PC-9 (cell line): Measurements from ENCODE around the gene ZMAT5. TPM values are rescaled to one million over a fixed set of nuclear protein-coding genes. Genes with fewer than 3 reads are reported as not detected.

Experiments
- BruUV-seq: library from RNA; stranded (reverse); fragments of 400-500 nt; replicated peaks from 2 replicates; lab custom pipeline; 2021; lab: Mats Ljungman, UMichigan
- CTCF ChIA-PET: fragments of 300-600 bp; sonication (Branson Sonifier 250); formaldehyde crosslinking; loops from one replicate; lab custom pipeline; 2022; ENCODE audit warnings: antibody characterized with exemption; lab: Charles Lee
- POLR2A ChIA-PET: fragments of 300-600 bp; sonication (Branson Sonifier 250); formaldehyde crosslinking; loops from one replicate; lab custom pipeline; 2022; ENCODE audit warnings: antibody characterized with exemption; ENCODE audit not compliant: unreplicated experiment; lab: Charles Lee
- DNase-seq, 2 experiments: peaks; one replicate each; pipeline versions ENCODE4 v3.0.0 to v3.0.0-alpha.2; 2015 to 2022; ENCODE audit warnings: mixed read lengths in 1 of 2
- H2AFZ ChIP-seq: fragments of 200-600 bp; sonication (generic); 2 replicates; pipeline ENCODE4 v1.8.1; 2017; ENCODE audit warnings: antibody characterized with exemption
- H3F3A ChIP-seq: fragments of 200-600 bp; sonication (generic); 2 replicates; pipeline ENCODE4 v1.8.1; 2017; ENCODE audit warnings: antibody characterized with exemption, mild to moderate bottlenecking, low read depth; ENCODE audit not compliant: insufficient read depth
- H3K27ac ChIP-seq: fragments of 200-600 bp; sonication (generic); 2 replicates; pipeline ENCODE4 v1.6.1; 2016; ENCODE audit warnings: mixed run types
- H3K27me3 ChIP-seq: fragments of 200-600 bp; sonication (generic); 2 replicates; pipeline ENCODE4 v1.6.1; 2016; ENCODE audit warnings: low read depth, mixed run types; ENCODE audit not compliant: insufficient read depth
- H3K36me3 ChIP-seq: fragments of 200-600 bp; sonication (generic); 2 replicates; pipeline ENCODE4 v1.6.1; 2016; ENCODE audit warnings: low read depth, mixed run types
- H3K4me1 ChIP-seq: fragments of 200-600 bp; sonication (generic); replicated peaks from 2 replicates; pipeline ENCODE4 v1.6.1; 2016; ENCODE audit warnings: mixed run types; ENCODE audit not compliant: insufficient read depth
- H3K4me2 ChIP-seq: fragments of 200-600 bp; sonication (generic); 2 replicates; pipeline ENCODE4 v1.6.1; 2017; ENCODE audit warnings: mixed run types
- H3K4me3 ChIP-seq: fragments of 200-600 bp; sonication (generic); 2 replicates; pipeline ENCODE4 v1.6.1; 2016; ENCODE audit warnings: mixed run types
- H3K79me2 ChIP-seq: fragments of 200-600 bp; sonication (generic); 2 replicates; pipeline ENCODE4 v1.6.1; 2017; ENCODE audit warnings: low read depth, mixed run types
- H3K9me2 ChIP-seq: fragments of 200-600 bp; sonication (generic); 2 replicates; pipeline ENCODE4 v1.8.1; 2017; ENCODE audit warnings: mild to moderate bottlenecking; ENCODE audit not compliant: insufficient read depth
- H3K9me3 ChIP-seq: fragments of 200-600 bp; sonication (generic); 2 replicates; pipeline ENCODE4 v1.8.1; 2016; ENCODE audit warnings: low read depth; ENCODE audit not compliant: insufficient read depth
- H4K20me1 ChIP-seq: fragments of 200-600 bp; sonication (generic); 2 replicates; pipeline ENCODE4 v1.8.1; 2017; ENCODE audit not compliant: insufficient read depth
- CTCF ChIP-seq: fragments of 200-600 bp; sonication (generic); conservative IDR thresholded peaks from 2 replicates; pipeline ENCODE4 v1.6.1; 2017; ENCODE audit warnings: mixed run types, antibody characterized with exemption, mild to moderate bottlenecking, moderate library complexity
- EZH2 ChIP-seq: fragments of 200-600 bp; sonication (generic); IDR thresholded peaks from 2 replicates; pipeline ENCODE4 v1.8.0; 2017; ENCODE audit warnings: antibody characterized with exemption, low read depth
- intact Hi-C: fragments of 100-400 bp; cut with micrococcal nuclease; formaldehyde crosslinking; loops from one replicate; pipeline ENCODE4 v1.10.0; 2022; ENCODE audit not compliant: unreplicated experiment
- total RNA-seq: library from RNA; stranded (reverse); gene quantifications from 2 replicates; pipeline ENCODE4 v1.2.3, GENCODE V29; 2021

The ZMAT5 gene
- total RNA-seq, 1 experiment from 2014 or later: 14.2 TPM

- Histone ChIP-seq H3K9me3 (no peaks in the 10 kb centered on the region), H3K27me3 (no peaks in the 10 kb centered on the region), H3F3A (peaks cover 42% of the 10 kb centered on the region), H2AFZ (no peak overlapping the region), H3K79me2 (no peaks in the 10 kb centered on the region), H3K27ac (no peak overlapping the region), H3K4me2 (no peak overlapping the region), H3K4me3 (no peak overlapping the region), H3K9me2 (no peaks in the 10 kb centered on the region), H3K36me3 (0 out of 2 replicates have a peak, but pooled peaks cover 7% of the 10 kb centered on the region), H3K4me1 (peaks cover 69% of the 10 kb centered on the region), H4K20me1 (no peaks in the 10 kb centered on the region)
- intact Hi-C loops: loop anchor here (5.0 kb wide), 1 partner anchor 38 kb away; no protein-coding TSS in a partner anchor
- no TSS peak for BruUV-seq
- TF ChIP-seq EZH2 (no peak), CTCF (no peak)
- ChIA-PET POLR2A (interaction anchor here (0.6 kb wide), 1 partner anchor 80 kb away, joined by 4 read pairs; no protein-coding TSS in a partner anchor), CTCF (no interaction called here)
- DNase-seq: no peak
Measured at GRCh38 chr22:29784451-29785361, 17.9 kb upstream of the ZMAT5 start.

GRCh38 chr22:29782061-29782845 is 15.4 kb upstream of the ZMAT5 start:
- Histone ChIP-seq H4K20me1 (no peaks in the 10 kb centered on the region), H3K36me3 (no peaks in the 10 kb centered on the region), H2AFZ (no peak overlapping the region; the same call in 1 of the 2 replicates), H3K79me2 (no peaks in the 10 kb centered on the region), H3K4me2 (peak overlapping the region; percentile 74), H3K9me3 (no peaks in the 10 kb centered on the region), H3K27ac (peak overlapping the region; percentile 66), H3K4me3 (no peak overlapping the region), H3K4me1 (peaks cover 70% of the 10 kb centered on the region), H3K9me2 (no peaks in the 10 kb centered on the region), H3F3A (peaks cover 37% of the 10 kb centered on the region), H3K27me3 (no peaks in the 10 kb centered on the region)
- peak; percentile 44 to 61 for DNase-seq
- CTCF ChIA-PET: interaction anchor here (1.0 kb wide), 1 partner anchor 16 kb away, joined by 3 read pairs; the partner anchor contains the start of genes UQCR10 and ZMAT5
- no peak for TF ChIP-seq EZH2
- no peak for TF ChIP-seq CTCF
- POLR2A ChIA-PET: interaction anchor here (0.5 to 0.7 kb wide), 3 partner anchors 8 to 1350 kb away, joined by 3 read pairs; no protein-coding TSS in a partner anchor
- intact Hi-C loops: loop anchor here (5.0 kb wide), 1 partner anchor 40 kb away; no protein-coding TSS in a partner anchor
- BruUV-seq: no TSS peak
